ACHN (cell line): Measurements from ENCODE around the gene MOBP.
A peak's percentile ranks its signal among the peaks of the same experiment; 100 is the strongest.
"Not testable (repeated sequence)": the region's sequence is repeated elsewhere in the genome, so short reads cannot be mapped to it uniquely, and the experiment has no call there.

Experiments
- DNase-seq: peaks from one replicate; pipeline ENCODE4 v3.0.0-alpha.2; 2015
- in situ Hi-C: cut with HindIII; loops from 2 replicates; pipeline ENCODE4 v1.10.0; 2017; ENCODE audit warnings: low sequenced_read_pairs, low pct_ligation_motif_present, low pct_unique_long_range_greater_than_20kb

Gene MOBP, protein sequence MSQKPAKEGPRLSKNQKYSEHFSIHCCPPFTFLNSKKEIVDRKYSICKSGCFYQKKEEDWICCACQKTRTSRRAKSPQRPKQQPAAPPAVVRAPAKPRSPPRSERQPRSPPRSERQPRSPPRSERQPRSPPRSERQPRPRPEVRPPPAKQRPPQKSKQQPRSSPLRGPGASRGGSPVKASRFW

GRCh38 chr3:39467394-39468107 is at the start of gene MOBP:
MOBP (plus strand) TSS chr3:39467680; CDS start chr3:39502070, 34,390 bp downstream.
- in situ Hi-C loops, result no loop called here
- no peak for DNase-seq

- DNase-seq, in situ Hi-C loops: not testable (repeated sequence)
Measured at GRCh38 chr3:39418556-39419225, 48.8 kb upstream of the MOBP start.

GRCh38 chr3:39419742-39420315 is 47.7 kb upstream of the MOBP start:
- in situ Hi-C loops, result no loop called here
- no peak for DNase-seq

GRCh38 chr3:39420543-39420942 is 46.9 kb upstream of the MOBP start:
- in situ Hi-C loops, result no loop called here
- DNase-seq, result no peak

DNA sequence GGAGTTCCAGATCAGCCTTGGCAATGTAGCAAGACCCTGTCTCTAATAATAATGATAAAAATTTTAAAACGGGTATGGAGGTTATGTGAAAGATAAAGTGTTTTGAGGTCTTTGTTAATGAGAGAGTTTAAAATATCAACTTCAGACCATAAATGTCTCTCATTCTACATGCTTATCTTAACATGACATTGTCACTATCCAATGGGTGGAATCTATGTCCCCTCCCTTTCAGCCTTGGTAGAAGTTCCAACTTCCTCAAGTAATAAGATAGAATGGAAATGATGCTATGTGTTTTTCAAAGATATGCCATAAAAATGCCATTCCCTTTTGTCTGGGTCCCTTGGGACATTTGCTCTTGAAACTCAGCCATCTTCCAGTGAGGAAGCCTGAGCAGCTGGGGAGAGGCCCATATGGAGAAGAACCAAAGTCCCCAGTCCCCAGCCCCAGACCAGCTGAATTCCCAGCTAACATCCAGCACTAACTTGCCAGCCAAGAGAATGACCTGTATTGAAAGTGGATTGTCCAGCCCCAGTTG is 44.0 kb upstream of the MOBP start:
- in situ Hi-C loops, result no loop called here
- no peak for DNase-seq

- DNase-seq, result no peak
- in situ Hi-C loops, result no loop called here
Measured at GRCh38 chr3:39426312-39426711, 41.2 kb upstream of the MOBP start.

- in situ Hi-C loops, result no loop called here
- DNase-seq, result no peak
Measured at GRCh38 chr3:39427506-39427905, 40.0 kb upstream of the MOBP start.

DNA sequence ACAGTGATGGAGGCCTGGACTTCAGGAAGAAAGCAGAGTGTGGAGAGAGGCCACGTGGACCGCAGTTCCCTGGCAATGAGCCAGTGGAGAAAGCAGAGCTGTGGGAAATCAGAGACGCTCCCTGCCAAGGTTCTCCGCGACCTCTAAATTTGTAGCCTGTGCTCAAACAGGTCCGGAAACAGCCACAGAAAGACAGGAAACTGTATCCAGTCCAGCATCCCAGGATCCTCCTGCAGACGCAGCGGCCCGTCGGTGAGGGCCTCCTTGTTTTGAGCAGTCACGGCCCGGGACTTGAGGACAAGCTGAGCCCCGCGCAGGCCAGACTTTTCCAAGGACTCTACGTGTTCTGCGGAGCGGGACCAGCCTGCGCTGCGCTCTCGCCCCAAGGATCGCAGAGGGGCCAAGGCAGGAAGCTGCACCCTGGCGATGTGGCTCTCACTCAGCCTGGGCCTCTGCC is 38.7 kb upstream of the MOBP start:
- in situ Hi-C loops, result no loop called here
- no peak for DNase-seq

DNA sequence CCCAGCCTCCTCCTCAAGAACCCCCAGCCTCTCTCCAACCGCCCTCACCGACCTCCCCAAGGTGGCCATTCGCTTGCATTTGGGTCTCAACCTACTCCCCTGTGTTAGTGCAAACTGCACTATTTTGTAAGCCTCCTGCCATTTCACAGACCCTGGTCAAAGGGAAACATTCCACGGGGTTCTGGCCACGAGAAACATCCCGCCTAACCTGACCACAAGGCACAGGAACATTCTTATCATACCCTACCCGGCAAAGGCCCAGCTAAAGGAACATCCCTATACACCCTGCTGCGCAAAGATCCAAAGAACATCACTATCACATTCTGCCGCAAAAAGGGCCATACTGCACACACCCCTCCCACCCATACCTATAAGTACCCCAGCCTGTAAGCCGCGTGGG is 38.0 kb upstream of the MOBP start:
- in situ Hi-C loops, result no loop called here
- no peak for DNase-seq

DNA sequence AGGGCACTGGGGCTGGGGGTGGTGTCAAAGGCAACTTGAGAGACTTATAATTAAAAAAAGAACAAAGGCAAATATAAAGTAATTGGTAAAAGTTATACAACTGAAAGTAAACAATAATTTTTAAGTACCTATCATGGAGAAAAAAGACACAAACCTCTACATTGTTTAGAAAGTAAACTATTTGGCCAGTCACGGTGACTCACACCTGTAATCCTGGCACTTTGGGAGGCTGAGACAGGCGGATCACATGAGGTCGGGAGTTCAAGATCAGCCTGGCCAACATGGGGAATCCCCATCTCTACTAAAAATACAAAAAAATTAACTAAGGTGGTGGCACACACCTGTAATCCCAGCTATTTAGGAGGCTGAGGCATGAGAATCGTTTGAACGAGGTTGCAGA is 35.1 kb upstream of the MOBP start:
- DNase-seq, result no peak
- in situ Hi-C loops, result no loop called here

GRCh38 chr3:39433642-39434041 is 33.8 kb upstream of the MOBP start:
- DNase-seq, result peak; percentile 79
- in situ Hi-C loops, result no loop called here

DNA sequence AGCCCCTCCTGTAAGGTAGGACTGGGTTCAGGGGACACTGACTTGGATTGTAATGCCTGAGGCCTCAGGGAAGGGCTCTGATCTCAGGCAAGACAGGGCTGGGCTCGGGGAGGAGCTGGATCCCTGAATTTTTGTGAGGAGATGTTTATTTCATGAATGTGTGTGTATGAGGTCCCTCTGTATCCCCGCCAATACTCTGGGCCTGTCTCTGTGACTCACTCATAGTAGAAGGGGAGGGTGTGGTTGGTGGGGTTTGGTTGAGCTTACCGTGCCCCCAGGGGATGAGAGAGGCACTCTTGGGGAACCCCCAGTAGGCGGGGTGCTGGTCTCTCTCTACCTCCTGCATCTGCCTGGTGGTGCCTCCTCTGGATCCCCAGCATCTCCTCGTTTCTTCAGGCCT is 32.9 kb upstream of the MOBP start:
- in situ Hi-C loops, result no loop called here
- no peak for DNase-seq

DNA sequence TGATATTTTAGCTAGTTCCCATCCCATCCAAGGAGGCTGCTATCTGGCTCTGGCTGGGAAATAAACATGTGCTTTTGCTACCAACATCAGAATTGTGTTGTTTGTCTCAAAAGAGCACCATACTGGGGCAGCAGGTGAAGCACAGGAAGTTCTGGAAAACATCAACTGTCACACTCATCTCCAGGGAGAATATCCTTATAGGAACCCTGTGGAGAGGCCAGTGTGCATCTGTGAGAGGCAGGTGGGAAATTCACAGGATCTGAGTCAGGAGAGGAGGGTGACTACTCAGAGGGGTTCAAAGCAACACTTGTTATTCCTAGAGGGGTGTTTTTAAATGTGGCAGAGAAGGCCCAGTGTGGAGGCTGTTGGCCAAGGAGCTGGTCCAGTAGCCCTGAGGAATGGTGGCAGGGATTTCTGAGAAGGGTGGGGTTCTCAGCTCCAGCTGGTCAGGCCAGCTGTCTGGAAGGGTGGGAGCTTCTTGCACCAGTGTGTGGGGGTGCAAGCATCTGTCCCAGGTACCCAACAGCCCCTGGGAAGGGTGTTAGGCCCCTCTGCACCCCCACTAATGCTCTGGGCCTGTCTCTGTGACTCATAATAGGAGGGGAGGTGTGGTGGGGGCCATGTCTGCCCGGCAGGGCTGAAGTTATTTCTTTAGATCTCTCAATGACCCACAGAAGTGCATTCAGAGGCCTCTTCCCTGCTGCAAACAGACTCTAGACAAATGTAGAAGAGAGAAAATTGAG is 32.3 kb upstream of the MOBP start:
- in situ Hi-C loops, result no loop called here
- DNase-seq, result no peak

- in situ Hi-C loops, result no loop called here
- no peak for DNase-seq
Measured at GRCh38 chr3:39438880-39439279, 28.6 kb upstream of the MOBP start.

DNA sequence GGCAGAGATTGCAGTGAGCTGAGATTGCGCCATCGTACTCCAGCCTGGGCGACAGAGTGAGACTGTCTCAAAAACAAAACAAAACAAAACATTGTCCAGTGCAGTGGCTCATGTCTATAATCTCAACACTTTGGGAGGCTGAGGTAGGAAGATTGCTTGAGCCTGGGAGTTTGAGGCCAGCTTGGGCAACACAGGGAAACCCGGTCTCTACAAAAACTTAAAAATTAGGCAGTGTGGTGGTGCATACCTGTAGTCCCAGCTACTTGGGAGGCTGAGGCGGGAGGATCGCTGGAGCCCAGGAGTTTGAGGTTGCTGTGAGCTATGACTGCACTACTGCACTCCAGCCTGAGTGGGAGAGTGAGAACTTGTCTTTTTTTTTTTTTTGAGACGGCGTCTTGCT is 27.2 kb upstream of the MOBP start:
- DNase-seq, result no peak
- in situ Hi-C loops, result no loop called here

GRCh38 chr3:39443530-39443929 is 23.9 kb upstream of the MOBP start:
- in situ Hi-C loops, result no loop called here
- peak; percentile 10 for DNase-seq

GRCh38 chr3:39445927-39446326 is 21.6 kb upstream of the MOBP start:
- DNase-seq, result no peak
- in situ Hi-C loops, result no loop called here

GRCh38 chr3:39446444-39446843 is 21.0 kb upstream of the MOBP start:
- DNase-seq, result no peak
- in situ Hi-C loops, result no loop called here
